Neural cell (in vitro differentiated cells): Measurements from ENCODE around the gene POLR3E. TPM values are rescaled to one million over a fixed set of nuclear protein-coding genes. Genes with fewer than 3 reads are reported as not detected.

Source experiments
- H2AFZ ChIP-seq: fragments of 200-600, 300-800 bp; sonication (generic), shearing (Covaris generic); 2 replicates; pipeline ENCODE4 v1.6.0; 2014; ENCODE audit warnings: low read depth, mild to moderate bottlenecking, antibody characterized with exemption, low read length, moderate library complexity
- H3F3A ChIP-seq: fragments of 200-600 bp; shearing (Covaris generic); 2 replicates; pipeline ENCODE4 v1.6.1; 2016; ENCODE audit warnings: mild to moderate bottlenecking, moderate library complexity, mixed read lengths, antibody characterized with exemption, low read length; ENCODE audit not compliant: insufficient read depth, poor library complexity, severe bottlenecking
- H3K27ac ChIP-seq: fragments of 200-600, 300-800 bp; sonication (generic), shearing (Covaris generic); 2 replicates; pipeline ENCODE4 v1.5.1; 2014; ENCODE audit warnings: mild to moderate bottlenecking, low read length, moderate library complexity
- H3K27me3 ChIP-seq: fragments of 300-800, 200-600 bp; sonication (generic), shearing (Covaris generic); 2 replicates; pipeline ENCODE4 v1.6.0; 2014; ENCODE audit warnings: mild to moderate bottlenecking, low read depth, low read length, moderate library complexity; ENCODE audit not compliant: insufficient read depth
- H3K36me3 ChIP-seq: fragments of 300-800, 200-600 bp; sonication (generic), shearing (Covaris generic); 2 replicates; pipeline ENCODE4 v1.5.1; 2014; ENCODE audit warnings: mild to moderate bottlenecking, antibody characterized with exemption, low read length, moderate library complexity; ENCODE audit not compliant: insufficient read depth
- H3K4me2 ChIP-seq: fragments of 300-800, 200-600 bp; sonication (generic), shearing (Covaris generic); 2 replicates; pipeline ENCODE4 v1.6.0; 2014; ENCODE audit warnings: mild to moderate bottlenecking, low read length
- H3K4me3 ChIP-seq: fragments of 300-800, 200-600 bp; sonication (generic), shearing (Covaris generic); 2 replicates; pipeline ENCODE4 v1.5.1; 2014; ENCODE audit warnings: mild to moderate bottlenecking, low read length, moderate library complexity
- H3K79me2 ChIP-seq: fragments of 200-600 bp; shearing (Covaris generic); replicated peaks from 2 replicates; pipeline ENCODE4 v1.6.0; 2014; ENCODE audit warnings: mild to moderate bottlenecking, low read length, moderate library complexity; ENCODE audit not compliant: insufficient read depth
- H3K9ac ChIP-seq: fragments of 300-800, 200-600 bp; sonication (generic), shearing (Covaris generic); 2 replicates; pipeline ENCODE4 v1.6.1; 2016; ENCODE audit warnings: mild to moderate bottlenecking, low read length, mixed read lengths
- H3K9me2 ChIP-seq: fragments of 200-600 bp; shearing (Covaris generic); 2 replicates; pipeline ENCODE4 v1.6.1; 2016; ENCODE audit warnings: mild to moderate bottlenecking, low read length, mixed read lengths; ENCODE audit not compliant: insufficient read depth
- H3K9me3 ChIP-seq: fragments of 200-600, 300-800 bp; sonication (generic), shearing (Covaris generic); 2 replicates; pipeline ENCODE4 v1.6.1; 2016; ENCODE audit warnings: mild to moderate bottlenecking, mixed run types, low read length, moderate library complexity, mixed read lengths
- H4K20me1 ChIP-seq: fragments of 200-600 bp; shearing (Covaris generic); 2 replicates; pipeline ENCODE4 v1.6.1; 2016; ENCODE audit warnings: mild to moderate bottlenecking, mixed run types; ENCODE audit not compliant: insufficient read depth
- EP300 ChIP-seq: fragments of 450-650 bp; conservative IDR thresholded peaks from 2 replicates; pipeline ENCODE4 v1.6.1; 2014; ENCODE audit warnings: antibody characterized with exemption, mild to moderate bottlenecking, moderate library complexity; ENCODE audit not compliant: poor library complexity, severe bottlenecking
- EZH2 ChIP-seq: fragments of 200-600, 300-800 bp; shearing (Covaris generic), sonication (generic); IDR thresholded peaks from 2 replicates; pipeline ENCODE4 v1.6.1; 2014; ENCODE audit warnings: antibody characterized with exemption, low read length, borderline replicate concordance, mild to moderate bottlenecking; ENCODE audit not compliant: insufficient read depth, poor library complexity, severe bottlenecking
- MXI1 ChIP-seq: fragments of 450-650 bp; conservative IDR thresholded peaks from 2 replicates; pipeline ENCODE4 v1.6.1; 2014; ENCODE audit warnings: antibody characterized with exemption, mild to moderate bottlenecking; ENCODE audit not compliant: poor library complexity, severe bottlenecking
- POLR2AphosphoS5 ChIP-seq: IDR thresholded peaks from 2 replicates; pipeline ENCODE4 v1.6.1; 2012
- RAD21 ChIP-seq: fragments of 450-650 bp; conservative IDR thresholded peaks from 2 replicates; pipeline ENCODE4 v1.6.1; 2014; ENCODE audit warnings: antibody characterized with exemption, mild to moderate bottlenecking, moderate library complexity
- SMC3 ChIP-seq: fragments of 450-650 bp; conservative IDR thresholded peaks from 2 replicates; pipeline ENCODE4 v1.6.1; 2014; ENCODE audit warnings: antibody characterized with exemption, mild to moderate bottlenecking, moderate library complexity; ENCODE audit not compliant: poor library complexity
- TAF1 ChIP-seq: IDR thresholded peaks from 2 replicates; pipeline ENCODE4 v1.6.1; 2012; ENCODE audit warnings: low read depth
- polyA plus RNA-seq: library from polyadenylated mRNA; depleted of rRNA; stranded (reverse); fragments of >200 nt; gene quantifications from 2 replicates; pipeline ENCODE4 v1.2.3, GENCODE V29; 2014
- TF ChIP-seq, protein P1 (sequence below): fragments of 450-650 bp; IDR thresholded peaks from 2 replicates; pipeline ENCODE4 v1.5.1; 2014; ENCODE audit warnings: antibody characterized with exemption, mild to moderate bottlenecking, moderate library complexity; ENCODE audit not compliant: poor library complexity, severe bottlenecking
- TF ChIP-seq, protein P2 (sequence below): IDR thresholded peaks from 2 replicates; pipeline ENCODE4 v1.6.1; 2012; ENCODE audit warnings: borderline replicate concordance

POLR3E gene
- polyA plus RNA-seq, 1 donor from 2014 or later, result 47.4 TPM

DNA sequence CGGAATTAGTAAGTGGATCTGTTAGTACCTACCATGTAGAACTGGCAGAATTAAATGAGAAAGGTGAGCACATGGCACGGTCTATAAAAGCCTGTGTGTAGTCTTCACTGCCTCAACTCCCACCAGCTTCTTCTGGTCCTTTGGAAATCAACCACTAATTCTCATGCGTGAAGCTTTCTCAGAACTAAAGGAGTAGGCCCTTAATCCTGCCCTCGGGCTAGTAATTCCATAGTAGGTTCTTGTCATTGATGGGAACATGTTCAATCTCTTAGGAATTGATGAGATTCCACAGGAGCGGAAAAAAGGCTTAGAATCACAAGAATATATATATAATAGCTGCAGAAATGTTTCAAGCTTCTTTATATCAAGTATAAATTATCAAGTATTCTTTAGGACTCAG lies 55.5 kb downstream of the POLR3E start:
- Histone ChIP-seq H3K4me3 (no peak overlapping the region), H3K9ac (no peak overlapping the region), H3K36me3 (no peaks in the 10 kb centered on the region), H2AFZ (no peak overlapping the region), H3K4me2 (no peak overlapping the region), H3K9me2 (no peaks in the 10 kb centered on the region), H3K27ac (no peak overlapping the region), H3K79me2 (no peaks in the 10 kb centered on the region), H3F3A (no peaks in the 10 kb centered on the region), H3K9me3 (no peaks in the 10 kb centered on the region), H4K20me1 (no peaks in the 10 kb centered on the region), H3K27me3 (no peaks in the 10 kb centered on the region)
- TF ChIP-seq, protein P1, sequence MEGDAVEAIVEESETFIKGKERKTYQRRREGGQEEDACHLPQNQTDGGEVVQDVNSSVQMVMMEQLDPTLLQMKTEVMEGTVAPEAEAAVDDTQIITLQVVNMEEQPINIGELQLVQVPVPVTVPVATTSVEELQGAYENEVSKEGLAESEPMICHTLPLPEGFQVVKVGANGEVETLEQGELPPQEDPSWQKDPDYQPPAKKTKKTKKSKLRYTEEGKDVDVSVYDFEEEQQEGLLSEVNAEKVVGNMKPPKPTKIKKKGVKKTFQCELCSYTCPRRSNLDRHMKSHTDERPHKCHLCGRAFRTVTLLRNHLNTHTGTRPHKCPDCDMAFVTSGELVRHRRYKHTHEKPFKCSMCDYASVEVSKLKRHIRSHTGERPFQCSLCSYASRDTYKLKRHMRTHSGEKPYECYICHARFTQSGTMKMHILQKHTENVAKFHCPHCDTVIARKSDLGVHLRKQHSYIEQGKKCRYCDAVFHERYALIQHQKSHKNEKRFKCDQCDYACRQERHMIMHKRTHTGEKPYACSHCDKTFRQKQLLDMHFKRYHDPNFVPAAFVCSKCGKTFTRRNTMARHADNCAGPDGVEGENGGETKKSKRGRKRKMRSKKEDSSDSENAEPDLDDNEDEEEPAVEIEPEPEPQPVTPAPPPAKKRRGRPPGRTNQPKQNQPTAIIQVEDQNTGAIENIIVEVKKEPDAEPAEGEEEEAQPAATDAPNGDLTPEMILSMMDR, result no peak
- TF ChIP-seq TAF1 (no peak), MXI1 (no peak), RAD21 (no peak), EP300 (no peak), POLR2AphosphoS5 (no peak), EZH2 (no peak), SMC3 (no peak)
- TF ChIP-seq, protein P2, sequence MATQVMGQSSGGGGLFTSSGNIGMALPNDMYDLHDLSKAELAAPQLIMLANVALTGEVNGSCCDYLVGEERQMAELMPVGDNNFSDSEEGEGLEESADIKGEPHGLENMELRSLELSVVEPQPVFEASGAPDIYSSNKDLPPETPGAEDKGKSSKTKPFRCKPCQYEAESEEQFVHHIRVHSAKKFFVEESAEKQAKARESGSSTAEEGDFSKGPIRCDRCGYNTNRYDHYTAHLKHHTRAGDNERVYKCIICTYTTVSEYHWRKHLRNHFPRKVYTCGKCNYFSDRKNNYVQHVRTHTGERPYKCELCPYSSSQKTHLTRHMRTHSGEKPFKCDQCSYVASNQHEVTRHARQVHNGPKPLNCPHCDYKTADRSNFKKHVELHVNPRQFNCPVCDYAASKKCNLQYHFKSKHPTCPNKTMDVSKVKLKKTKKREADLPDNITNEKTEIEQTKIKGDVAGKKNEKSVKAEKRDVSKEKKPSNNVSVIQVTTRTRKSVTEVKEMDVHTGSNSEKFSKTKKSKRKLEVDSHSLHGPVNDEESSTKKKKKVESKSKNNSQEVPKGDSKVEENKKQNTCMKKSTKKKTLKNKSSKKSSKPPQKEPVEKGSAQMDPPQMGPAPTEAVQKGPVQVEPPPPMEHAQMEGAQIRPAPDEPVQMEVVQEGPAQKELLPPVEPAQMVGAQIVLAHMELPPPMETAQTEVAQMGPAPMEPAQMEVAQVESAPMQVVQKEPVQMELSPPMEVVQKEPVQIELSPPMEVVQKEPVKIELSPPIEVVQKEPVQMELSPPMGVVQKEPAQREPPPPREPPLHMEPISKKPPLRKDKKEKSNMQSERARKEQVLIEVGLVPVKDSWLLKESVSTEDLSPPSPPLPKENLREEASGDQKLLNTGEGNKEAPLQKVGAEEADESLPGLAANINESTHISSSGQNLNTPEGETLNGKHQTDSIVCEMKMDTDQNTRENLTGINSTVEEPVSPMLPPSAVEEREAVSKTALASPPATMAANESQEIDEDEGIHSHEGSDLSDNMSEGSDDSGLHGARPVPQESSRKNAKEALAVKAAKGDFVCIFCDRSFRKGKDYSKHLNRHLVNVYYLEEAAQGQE, result no peak

DNA sequence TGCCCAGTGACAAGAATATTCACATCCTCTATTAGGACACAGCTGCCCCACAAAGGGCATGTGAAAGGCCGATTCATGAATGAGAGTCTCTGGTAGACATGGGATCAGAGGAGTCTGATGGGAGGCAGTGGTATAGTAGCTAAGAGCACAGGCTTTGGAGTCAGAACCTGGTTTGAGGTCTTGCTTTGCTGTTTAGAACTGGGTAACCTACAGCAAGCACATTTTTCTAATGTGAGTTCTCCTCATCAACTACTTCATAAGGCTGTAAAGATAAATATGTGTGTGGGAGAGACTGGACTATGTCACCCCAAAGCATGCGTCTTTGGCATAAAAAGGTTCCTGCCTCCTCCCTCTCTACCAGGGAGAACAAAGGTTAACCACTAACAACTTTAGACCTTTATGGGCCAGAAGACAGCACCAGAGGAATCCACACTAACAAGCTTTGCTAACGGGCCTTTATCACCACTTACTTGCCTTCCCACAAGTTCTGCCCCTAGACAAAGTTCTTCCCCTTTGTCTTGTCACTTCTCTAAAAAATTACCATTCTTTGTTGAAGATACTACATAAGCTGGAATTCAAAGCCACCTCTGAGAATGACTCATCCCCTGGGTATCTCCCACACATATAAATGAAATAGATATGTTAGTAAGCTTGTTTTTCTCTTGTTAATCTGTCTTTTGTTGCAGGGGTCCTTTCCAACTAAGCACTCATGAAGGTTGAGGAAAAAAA lies 56.1 kb downstream of the POLR3E start:
- no peaks in the 10 kb centered on the region for H3K9me2 ChIP-seq
- no peaks in the 10 kb centered on the region for H4K20me1 ChIP-seq
- no peak for TF ChIP-seq MXI1
- no peak for TF ChIP-seq RAD21
- no peak for TF ChIP-seq SMC3
- TF ChIP-seq, protein P1, result no peak
- no peak for TF ChIP-seq EZH2
- no peak for TF ChIP-seq EP300
- TF ChIP-seq, protein P2, result no peak
- no peak for TF ChIP-seq POLR2AphosphoS5
- TF ChIP-seq TAF1, result no peak
- no peaks in the 10 kb centered on the region for H3K9me3 ChIP-seq
- no peak overlapping the region for H3K4me3 ChIP-seq
- no peaks in the 10 kb centered on the region for H3K27me3 ChIP-seq
- no peaks in the 10 kb centered on the region for H3F3A ChIP-seq
- no peak overlapping the region for H3K27ac ChIP-seq
- no peak overlapping the region for H2AFZ ChIP-seq
- no peaks in the 10 kb centered on the region for H3K79me2 ChIP-seq
- no peak overlapping the region for H3K4me2 ChIP-seq
- no peaks in the 10 kb centered on the region for H3K36me3 ChIP-seq
- H3K9ac ChIP-seq, result no peak overlapping the region
